ACC112 (cell line): Measurements from ENCODE around the gene KLHL13.
A peak's percentile ranks its signal among the peaks of the same experiment; 100 is the strongest.
"Not testable (repeated sequence)": the region's sequence is repeated elsewhere in the genome, so short reads cannot be mapped to it uniquely, and the experiment has no call there.

Experiments used
- H2AFZ ChIP-seq: fragments of 200-600 bp; sonication (generic); one replicate; pipeline ENCODE4 v1.6.0; 2017; ENCODE audit warnings: antibody characterized with exemption, low read length; ENCODE audit not compliant: unreplicated experiment
- H3K27ac ChIP-seq: fragments of 200-600 bp; sonication (generic); 2 replicates; pipeline ENCODE4 v1.5.1; 2014; ENCODE audit warnings: low read depth, mild to moderate bottlenecking, antibody characterized with exemption, low read length, moderate library complexity
- H3K27me3 ChIP-seq: fragments of 200-600 bp; sonication (generic); 2 replicates; pipeline ENCODE4 v1.6.1; 2014; ENCODE audit warnings: mild to moderate bottlenecking, antibody characterized with exemption, low read length, moderate library complexity, mixed read lengths; ENCODE audit not compliant: insufficient read depth
- H3K36me3 ChIP-seq: fragments of 200-600 bp; sonication (generic); 2 replicates; pipeline ENCODE4 v1.6.1; 2016; ENCODE audit warnings: mild to moderate bottlenecking, antibody characterized with exemption, low read length, moderate library complexity, mixed read lengths; ENCODE audit not compliant: insufficient read depth
- H3K4me1 ChIP-seq: fragments of 200-600 bp; sonication (generic); one replicate; pipeline ENCODE4 v1.6.1; 2016; ENCODE audit warnings: low read length, mixed read lengths; ENCODE audit not compliant: insufficient read depth, unreplicated experiment, control insufficient read depth
- H3K4me3 ChIP-seq: fragments of 200-600 bp; sonication (generic); 2 replicates; pipeline ENCODE4 v1.5.1; 2014; ENCODE audit warnings: mild to moderate bottlenecking, low read depth, low read length
- H3K79me2 ChIP-seq: fragments of 200-600 bp; sonication (generic); one replicate; pipeline ENCODE4 v1.6.0; 2016; ENCODE audit warnings: low read length; ENCODE audit not compliant: control insufficient read depth, unreplicated experiment, insufficient read depth

Gene KLHL13, protein sequence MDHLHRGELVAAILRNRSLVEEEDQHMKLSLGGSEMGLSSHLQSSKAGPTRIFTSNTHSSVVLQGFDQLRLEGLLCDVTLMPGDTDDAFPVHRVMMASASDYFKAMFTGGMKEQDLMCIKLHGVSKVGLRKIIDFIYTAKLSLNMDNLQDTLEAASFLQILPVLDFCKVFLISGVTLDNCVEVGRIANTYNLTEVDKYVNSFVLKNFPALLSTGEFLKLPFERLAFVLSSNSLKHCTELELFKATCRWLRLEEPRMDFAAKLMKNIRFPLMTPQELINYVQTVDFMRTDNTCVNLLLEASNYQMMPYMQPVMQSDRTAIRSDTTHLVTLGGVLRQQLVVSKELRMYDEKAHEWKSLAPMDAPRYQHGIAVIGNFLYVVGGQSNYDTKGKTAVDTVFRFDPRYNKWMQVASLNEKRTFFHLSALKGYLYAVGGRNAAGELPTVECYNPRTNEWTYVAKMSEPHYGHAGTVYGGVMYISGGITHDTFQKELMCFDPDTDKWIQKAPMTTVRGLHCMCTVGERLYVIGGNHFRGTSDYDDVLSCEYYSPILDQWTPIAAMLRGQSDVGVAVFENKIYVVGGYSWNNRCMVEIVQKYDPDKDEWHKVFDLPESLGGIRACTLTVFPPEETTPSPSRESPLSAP

DNA sequence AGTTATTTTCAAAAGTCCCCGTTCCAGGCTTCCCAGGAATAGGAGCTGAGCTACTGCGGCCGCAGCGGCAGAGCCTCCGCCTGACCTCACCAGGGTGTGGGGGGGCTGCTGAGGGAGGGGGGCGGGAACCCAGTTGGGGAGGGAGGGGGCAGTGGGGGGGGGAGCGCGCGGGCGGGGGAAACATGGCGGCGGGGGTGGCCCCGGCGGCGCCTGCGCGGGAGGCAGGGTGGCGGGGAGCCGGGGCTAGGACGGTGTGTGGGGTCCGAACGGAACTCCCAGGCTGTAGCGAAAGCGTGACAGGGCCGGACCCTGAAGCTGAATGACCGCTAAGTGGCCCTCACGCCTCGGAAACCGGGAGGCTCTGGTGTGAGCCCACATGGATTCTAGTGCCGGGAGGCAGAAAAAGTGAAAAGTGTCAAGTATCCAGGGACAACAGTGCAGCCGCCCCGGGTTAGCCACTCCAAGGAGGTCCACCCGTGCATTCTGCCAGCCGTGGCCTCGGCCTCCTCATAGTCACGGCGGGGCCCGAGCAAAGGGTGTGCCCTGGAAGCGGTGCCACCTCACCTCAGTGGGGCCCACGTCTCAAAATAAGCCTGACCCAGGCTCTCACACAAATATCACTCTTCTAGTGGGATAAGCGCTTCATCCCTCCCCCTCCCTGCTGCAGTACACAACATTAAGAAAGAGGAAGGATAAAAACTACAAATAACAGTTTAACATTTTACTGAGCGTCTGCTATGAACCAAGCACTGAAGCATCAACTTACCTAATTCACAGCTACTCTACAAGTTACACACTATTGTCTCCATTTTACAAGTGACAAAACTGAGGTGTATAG is at the start of gene KLHL13:
TSS of gene KLHL13 (minus strand) at position 98 of the 838 bp plus-strand sequence. CDS start 88,337 bp downstream, outside the sequence.
- Histone ChIP-seq H3K4me3 (peak within 1 kb of the TSS; percentile 85), H3K4me1 (peaks cover 5% of the 10 kb centered on the region), H3K27me3 (no peaks in the 10 kb centered on the region), H3K79me2 (no peaks in the 10 kb centered on the region), H3K36me3 (no peaks in the 10 kb centered on the region), H2AFZ (peak within 1 kb of the TSS; percentile 62), H3K27ac (no peak within 1 kb of the TSS)

DNA sequence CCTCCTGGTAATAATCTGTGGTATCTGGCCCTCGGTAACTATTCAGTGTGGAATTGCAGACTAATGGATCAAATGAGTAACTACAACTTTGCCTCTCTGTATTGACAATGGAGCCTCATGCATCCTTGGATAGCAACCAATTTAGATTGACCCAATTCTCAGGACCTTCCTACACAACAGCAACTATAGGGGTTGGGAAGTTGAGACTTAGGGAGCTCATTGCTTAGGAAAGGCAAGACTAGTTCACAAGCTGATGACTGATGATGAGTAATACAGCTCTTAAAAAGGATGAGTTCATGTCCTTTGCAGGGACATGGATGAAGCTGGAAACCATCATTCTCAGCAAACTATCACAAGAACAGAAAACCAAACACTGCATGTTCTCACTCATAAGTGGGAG is 47.5 kb upstream of the KLHL13 start:
- H3K4me3 ChIP-seq, result no peak overlapping the region
- H2AFZ ChIP-seq, result no peak overlapping the region
- no peaks in the 10 kb centered on the region for H3K79me2 ChIP-seq
- H3K4me1 ChIP-seq, result no peaks in the 10 kb centered on the region
- no peaks in the 10 kb centered on the region for H3K36me3 ChIP-seq
- H3K27me3 ChIP-seq, result no peaks in the 10 kb centered on the region
- H3K27ac ChIP-seq, result no peak overlapping the region

DNA sequence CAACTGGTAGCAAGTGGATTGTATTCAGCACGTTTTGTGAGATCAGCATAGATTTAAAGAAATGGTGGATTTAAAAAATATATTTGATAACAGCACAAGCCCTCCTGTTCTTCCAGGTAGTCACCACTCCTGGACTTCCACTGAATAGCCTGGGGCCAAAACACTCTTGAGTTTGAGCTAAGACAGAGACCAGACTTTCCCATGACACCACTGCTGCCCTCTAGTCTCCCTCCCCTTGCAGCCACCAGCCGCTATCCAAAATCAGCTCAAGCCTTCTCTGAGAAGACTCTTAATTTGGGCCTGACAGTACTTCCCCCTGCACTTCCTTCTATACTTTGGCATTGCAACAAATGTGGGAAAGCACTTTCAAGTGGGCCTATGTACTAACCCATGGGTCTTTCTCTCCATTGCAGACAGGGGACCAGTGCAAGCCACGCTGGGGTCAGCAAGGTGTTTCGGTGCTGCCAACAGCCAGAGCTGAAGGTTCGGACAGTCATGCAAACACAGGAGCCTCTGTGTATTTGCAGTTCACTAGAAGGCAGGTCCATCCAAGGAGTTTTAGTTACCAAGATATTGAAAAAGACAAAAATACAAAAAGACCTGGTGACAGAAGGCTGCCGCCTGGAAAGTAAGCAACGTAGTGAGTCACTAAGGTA is 40.5 kb upstream of the KLHL13 start:
- H3K27ac ChIP-seq, result no peak overlapping the region
- no peaks in the 10 kb centered on the region for H3K36me3 ChIP-seq
- no peak overlapping the region for H3K4me3 ChIP-seq
- H3K4me1 ChIP-seq, result no peaks in the 10 kb centered on the region
- H2AFZ ChIP-seq, result no peak overlapping the region
- H3K79me2 ChIP-seq, result no peaks in the 10 kb centered on the region
- no peaks in the 10 kb centered on the region for H3K27me3 ChIP-seq

DNA sequence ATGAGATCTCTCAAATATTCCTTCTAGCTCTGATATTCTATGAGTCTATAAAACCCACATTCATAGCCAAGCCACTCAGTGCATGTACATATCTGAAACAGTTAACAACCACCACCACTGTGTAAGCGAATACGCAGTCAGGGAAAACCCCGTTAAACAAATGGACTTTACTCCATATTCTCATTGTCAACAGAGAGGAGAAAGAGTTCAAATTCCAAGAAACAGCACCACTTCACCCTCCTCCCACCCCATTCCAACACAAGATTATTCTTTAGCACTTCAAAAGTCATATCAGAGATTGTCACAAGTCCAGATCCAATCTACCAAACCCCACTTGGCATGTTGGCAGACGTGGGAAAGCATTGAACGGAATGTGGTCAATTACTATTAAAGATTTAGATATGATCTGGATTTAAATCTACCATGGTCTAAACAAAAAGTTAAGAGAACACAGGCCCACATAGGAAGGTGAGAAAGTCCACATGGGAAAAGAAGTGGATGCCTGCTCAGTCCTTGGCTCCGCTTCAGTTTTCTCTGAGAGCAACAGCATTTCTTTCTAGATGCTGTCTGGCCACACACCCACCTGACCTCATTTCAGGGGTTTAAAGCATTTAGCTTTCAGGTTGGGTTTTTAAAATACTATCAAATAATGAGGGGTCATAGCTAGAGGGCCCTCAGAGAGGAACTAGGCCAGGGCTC is 39.8 kb upstream of the KLHL13 start:
- Histone ChIP-seq H2AFZ (no peak overlapping the region), H3K4me1 (no peaks in the 10 kb centered on the region), H3K79me2 (no peaks in the 10 kb centered on the region), H3K4me3 (no peak overlapping the region), H3K27ac (no peak overlapping the region), H3K36me3 (no peaks in the 10 kb centered on the region), H3K27me3 (no peaks in the 10 kb centered on the region)

DNA sequence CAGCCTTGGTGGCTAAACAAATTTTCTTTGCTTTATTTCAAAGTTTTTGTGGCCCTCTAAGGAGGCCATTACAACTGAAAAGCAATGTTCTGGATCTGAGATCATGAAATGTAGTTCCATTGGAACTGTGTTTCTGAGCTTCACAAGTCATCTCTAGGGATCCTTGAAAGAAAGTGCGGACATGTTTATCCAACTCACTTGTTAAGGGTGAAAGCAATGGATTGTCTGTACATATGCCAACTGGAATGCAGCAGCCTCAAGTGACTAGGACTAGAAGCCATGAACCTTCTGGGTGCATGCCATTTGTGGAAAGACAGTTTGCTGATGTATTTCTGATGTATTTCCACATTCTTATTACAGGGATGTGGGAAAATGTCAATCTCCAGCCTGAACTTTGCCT is 36.7 kb upstream of the KLHL13 start:
- H3K4me3 ChIP-seq, result no peak overlapping the region
- H3K36me3 ChIP-seq, result no peaks in the 10 kb centered on the region
- H3K27ac ChIP-seq, result no peak overlapping the region
- H3K79me2 ChIP-seq, result no peaks in the 10 kb centered on the region
- H2AFZ ChIP-seq, result no peak overlapping the region
- H3K4me1 ChIP-seq, result no peaks in the 10 kb centered on the region
- H3K27me3 ChIP-seq, result no peaks in the 10 kb centered on the region

DNA sequence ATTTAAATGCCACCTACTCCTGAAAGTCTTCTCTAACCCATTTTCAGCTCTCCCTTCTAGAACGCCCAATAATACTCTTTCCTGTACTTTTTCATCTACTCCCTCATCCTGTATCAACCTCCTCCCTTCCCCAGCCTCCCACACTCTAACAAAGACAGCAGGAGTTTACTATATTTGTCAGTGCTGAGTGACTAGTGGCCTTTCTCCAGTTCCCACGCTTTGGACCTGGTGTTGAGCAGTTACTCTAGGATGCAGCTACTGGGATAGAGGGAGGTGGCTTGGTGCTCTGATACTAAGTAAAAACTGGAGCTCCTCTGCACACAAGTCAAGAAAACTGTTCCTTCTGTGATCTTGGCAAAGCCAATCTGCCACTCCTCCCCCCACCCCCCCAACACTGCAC is 36.1 kb upstream of the KLHL13 start:
- Histone ChIP-seq H3K4me1 (no peaks in the 10 kb centered on the region), H3K36me3 (no peaks in the 10 kb centered on the region), H3K79me2 (no peaks in the 10 kb centered on the region), H2AFZ (no peak overlapping the region), H3K4me3 (no peak overlapping the region), H3K27me3 (no peaks in the 10 kb centered on the region), H3K27ac (no peak overlapping the region)

DNA sequence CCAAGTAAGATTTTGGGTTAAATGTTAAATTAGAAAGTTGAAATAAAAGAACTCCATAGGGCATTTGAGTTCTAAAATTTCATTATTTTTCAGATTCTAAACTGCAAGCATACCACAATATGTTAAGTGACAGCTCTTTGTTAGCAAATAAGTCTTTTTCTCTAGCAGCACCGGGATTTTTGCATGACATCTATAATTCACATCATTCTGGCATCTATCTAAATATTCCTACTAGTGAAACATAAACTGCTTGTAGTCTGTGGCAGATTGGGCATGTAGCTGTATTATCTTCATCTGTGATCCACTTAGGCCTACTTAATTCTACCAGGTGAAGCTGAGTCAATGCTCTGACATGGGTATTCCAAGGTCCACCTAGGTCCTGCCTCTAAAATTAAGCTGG is 32.1 kb upstream of the KLHL13 start:
- Histone ChIP-seq H3K27ac (no peak overlapping the region), H3K4me1 (no peaks in the 10 kb centered on the region), H3K4me3 (no peak overlapping the region), H3K36me3 (no peaks in the 10 kb centered on the region), H3K79me2 (no peaks in the 10 kb centered on the region), H3K27me3 (no peaks in the 10 kb centered on the region), H2AFZ (no peak overlapping the region)

DNA sequence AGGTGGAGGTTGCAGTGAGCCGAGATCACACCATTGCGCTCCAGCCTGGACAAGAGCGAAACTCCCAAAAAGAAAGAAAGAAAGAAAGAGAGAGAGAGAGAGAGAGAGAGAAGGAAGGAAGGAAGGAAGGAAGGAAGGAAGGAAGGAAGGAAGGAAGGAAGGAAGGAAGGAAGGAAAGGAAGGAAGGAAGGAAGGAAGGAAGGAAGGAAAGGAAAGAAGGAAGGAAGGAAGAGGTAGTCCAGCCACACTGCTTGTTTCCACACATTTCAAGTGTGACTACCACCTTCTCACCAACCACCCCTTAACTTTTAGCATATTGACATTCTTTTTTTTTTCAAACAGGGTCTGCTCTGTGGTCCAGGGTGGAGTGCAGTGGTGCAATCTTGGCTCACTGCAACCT is 31.2 kb upstream of the KLHL13 start:
- not testable (repeated sequence) for H3K79me2 ChIP-seq, H3K27me3 ChIP-seq, H3K36me3 ChIP-seq, H3K27ac ChIP-seq, H2AFZ ChIP-seq, H3K4me3 ChIP-seq, H3K4me1 ChIP-seq

DNA sequence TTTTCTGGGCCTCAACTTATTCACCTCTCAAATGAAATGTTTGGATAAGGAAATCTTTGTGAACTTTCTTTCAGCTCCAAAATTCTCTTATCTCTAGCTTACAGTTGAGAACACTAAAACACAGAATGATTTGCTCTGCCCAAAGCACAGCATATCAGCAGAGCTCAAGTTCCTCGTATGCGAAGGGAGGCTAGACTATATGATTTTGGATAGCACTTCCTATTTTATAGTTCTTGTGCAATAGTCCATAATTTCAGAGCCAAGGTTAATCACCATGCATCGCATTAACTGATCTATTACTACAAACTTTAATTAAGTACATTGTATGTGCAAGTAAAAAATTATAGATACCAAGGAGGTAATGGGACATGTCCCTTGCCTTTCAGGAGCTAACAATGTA is 27.0 kb upstream of the KLHL13 start:
- Histone ChIP-seq H2AFZ (no peak overlapping the region), H3K79me2 (no peaks in the 10 kb centered on the region), H3K27me3 (no peaks in the 10 kb centered on the region), H3K4me1 (no peaks in the 10 kb centered on the region), H3K4me3 (no peak overlapping the region), H3K27ac (no peak overlapping the region), H3K36me3 (no peaks in the 10 kb centered on the region)

DNA sequence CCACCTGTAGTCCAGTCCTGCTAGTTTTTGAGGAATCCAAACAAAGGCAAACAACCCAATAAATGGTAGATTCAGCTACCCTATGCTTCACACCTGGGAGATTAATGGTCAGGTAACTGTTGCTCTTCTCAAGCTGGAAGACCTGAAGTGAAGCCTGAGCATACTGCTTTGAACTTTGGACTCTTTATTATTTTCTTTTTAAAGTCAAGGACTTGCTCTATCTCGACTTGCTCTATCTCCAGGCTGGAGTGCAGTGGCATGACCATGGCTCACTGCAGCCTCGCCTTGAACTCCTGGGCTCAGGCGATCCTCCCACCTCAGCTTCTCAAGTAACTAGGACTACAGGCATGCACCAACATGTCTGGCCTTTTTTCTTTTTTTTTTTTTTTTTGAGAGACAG is 14.7 kb upstream of the KLHL13 start:
- Histone ChIP-seq H3K4me1 (no peaks in the 10 kb centered on the region), H3K36me3 (no peaks in the 10 kb centered on the region), H3K27me3 (no peaks in the 10 kb centered on the region)

More for the DNA sequence above, 14.7 kb upstream of the KLHL13 start:
- Histone ChIP-seq H3K4me3 (no peak overlapping the region), H3K79me2 (no peaks in the 10 kb centered on the region), H2AFZ (no peak overlapping the region), H3K27ac (no peak overlapping the region)
